ENCODE results near the gene STAT2. TPM values are rescaled to one million over a fixed set of nuclear protein-coding genes. Genes with fewer than 3 reads are reported as not detected.
A peak's percentile ranks its signal among the peaks of the same experiment; 100 is the strongest.
"Not testable (repeated sequence)": the region's sequence is repeated elsewhere in the genome, so short reads cannot be mapped to it uniquely, and the experiment has no call there.

The STAT2 gene
- total RNA-seq, 1 donor from 2014 or later = 188 TPM

DNA sequence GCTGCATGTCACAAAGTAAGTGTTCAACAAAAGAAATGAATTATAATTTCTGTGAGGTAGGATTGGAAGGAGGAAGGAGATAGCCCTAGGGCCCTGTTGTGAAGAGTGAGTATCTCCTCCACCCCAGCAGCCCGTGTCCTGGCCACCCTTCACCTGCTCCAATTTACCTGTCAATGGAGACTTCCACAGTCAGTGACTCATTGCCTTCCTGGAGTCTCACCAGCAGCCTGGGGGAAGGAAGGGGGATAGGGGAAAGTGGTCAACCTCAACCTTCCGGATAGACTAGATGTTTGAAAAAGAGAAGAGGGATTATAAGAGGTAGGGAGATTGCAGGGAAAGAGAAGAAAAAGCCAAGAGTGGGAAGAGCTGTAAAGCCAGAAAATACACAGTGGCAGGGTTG, 9.2 kb downstream of the STAT2 start:
- Mint-ChIP-seq H3K4me3 (no peak overlapping the region), H3K9me3 (no peaks in the 10 kb centered on the region), H3K36me3 (peaks cover 36% of the 10 kb centered on the region), H3K27me3 (ENCODE audit: low read depth) (no peaks in the 10 kb centered on the region), H3K27ac (no peak overlapping the region), H3K4me1 (no peaks in the 10 kb centered on the region)
- TF ChIP-seq CTCF (IDR thresholded peaks at IDR 0.05; ENCODE audit: unreplicated experiment) = no peak
- no peak for DNase-seq (ENCODE audit: low spot score in 2 of 2, unreplicated experiment in 2 of 2)

DNA sequence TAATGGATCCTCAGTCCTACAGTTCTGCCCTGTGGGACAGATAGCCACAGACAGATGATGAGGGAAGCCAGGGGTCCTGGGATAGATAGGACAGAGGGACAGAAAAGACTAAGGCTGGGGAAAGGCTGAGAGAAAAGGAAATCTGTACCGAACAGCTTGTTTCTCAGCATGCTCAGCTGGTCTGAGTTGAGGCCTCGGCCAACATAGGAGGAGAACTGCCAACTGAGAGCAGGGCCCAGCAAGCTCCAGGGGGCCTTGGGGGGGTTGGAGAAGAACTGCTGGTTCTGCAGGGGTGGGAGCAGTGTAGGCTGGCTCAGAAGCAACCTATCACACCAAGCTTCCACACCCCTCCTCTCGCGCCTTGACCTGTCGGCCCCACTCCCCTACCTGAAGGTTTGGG, 11.1 kb downstream of the STAT2 start:
- no peaks in the 10 kb centered on the region for H3K4me1 Mint-ChIP-seq
- H3K27ac Mint-ChIP-seq = no peak overlapping the region
- TF ChIP-seq CTCF (IDR thresholded peaks at IDR 0.05; ENCODE audit: unreplicated experiment) = no peak
- peaks cover 43% of the 10 kb centered on the region for H3K36me3 Mint-ChIP-seq
- H3K27me3 Mint-ChIP-seq (ENCODE audit: low read depth) = no peaks in the 10 kb centered on the region
- DNase-seq (ENCODE audit: low spot score in 2 of 2, unreplicated experiment in 2 of 2) = no peak
- no peaks in the 10 kb centered on the region for H3K9me3 Mint-ChIP-seq
- H3K4me3 Mint-ChIP-seq = no peak overlapping the region

DNA sequence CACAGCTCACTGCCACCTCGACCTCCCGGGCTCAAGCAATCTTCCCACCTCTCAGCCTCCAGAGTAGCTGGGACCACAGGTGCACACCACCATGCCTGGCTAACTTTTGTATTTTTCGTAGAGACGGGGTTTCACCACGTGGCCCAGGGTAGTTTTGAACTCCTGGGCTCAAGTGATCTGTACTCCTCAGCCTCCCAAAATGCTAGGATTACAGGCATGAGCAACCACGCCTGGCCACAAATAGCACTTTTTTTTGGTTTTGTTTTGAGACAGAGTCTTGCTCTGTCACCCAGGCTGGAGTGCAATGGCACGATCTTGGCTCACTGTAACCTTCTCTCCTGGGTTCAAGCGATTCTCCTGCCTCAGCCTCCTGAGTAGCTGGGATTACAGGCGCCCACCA, 12.7 kb downstream of the STAT2 start:
- H3K27me3 Mint-ChIP-seq (ENCODE audit: low read depth); H3K4me1 Mint-ChIP-seq; DNase-seq (ENCODE audit: low spot score in 2 of 2, unreplicated experiment in 2 of 2); H3K4me3 Mint-ChIP-seq; H3K9me3 Mint-ChIP-seq; H3K27ac Mint-ChIP-seq: not testable (repeated sequence)
- peaks cover 52% of the 10 kb centered on the region for H3K36me3 Mint-ChIP-seq

DNA sequence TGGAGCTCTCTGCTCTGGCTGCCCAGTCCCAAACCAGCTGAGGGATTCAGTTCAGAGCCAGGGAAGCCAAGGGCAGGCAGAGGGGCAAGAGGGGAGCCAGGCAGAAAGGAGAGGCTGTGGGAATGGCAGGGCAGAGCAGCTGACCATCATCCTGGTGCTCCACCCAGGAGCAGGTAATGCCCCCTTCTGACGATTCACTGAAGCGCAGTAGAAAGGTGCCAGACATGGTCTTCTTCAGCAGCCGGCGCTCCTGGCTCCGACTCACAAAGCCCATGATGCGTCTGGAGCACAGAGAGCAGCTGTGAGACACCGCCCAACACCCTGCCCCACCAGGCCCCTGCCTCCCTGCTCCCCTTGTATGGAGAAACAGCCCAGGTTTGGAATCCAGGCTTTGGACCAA, 13.2 kb downstream of the STAT2 start:
- Mint-ChIP-seq H3K27ac (no peak overlapping the region), H3K4me1 (no peaks in the 10 kb centered on the region), H3K4me3 (no peak overlapping the region), H3K9me3 (no peaks in the 10 kb centered on the region), H3K36me3 (peaks cover 52% of the 10 kb centered on the region), H3K27me3 (ENCODE audit: low read depth) (no peaks in the 10 kb centered on the region)
- no peak for TF ChIP-seq CTCF (IDR thresholded peaks at IDR 0.05; ENCODE audit: unreplicated experiment)
- no peak for DNase-seq (ENCODE audit: low spot score in 2 of 2, unreplicated experiment in 2 of 2)

DNA sequence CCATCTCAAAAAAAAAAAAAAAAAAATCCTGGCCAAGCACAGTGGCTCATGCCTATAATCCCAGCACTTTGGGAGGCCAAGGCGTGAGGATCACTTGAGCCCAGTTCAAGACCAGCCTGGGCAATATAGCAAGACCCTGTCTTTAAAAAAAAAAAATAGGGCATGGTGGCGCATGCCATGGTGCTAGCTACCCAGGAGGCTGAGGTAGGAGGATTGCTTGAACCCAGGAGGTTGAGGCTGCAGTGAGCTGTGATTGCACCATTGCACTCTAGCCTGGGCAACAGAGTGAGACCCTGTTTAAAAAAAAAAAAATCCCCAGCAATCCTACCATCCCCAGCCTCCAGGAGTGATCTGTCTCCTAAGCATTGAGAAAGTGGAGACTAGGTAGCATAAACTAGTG, 17.6 kb downstream of the STAT2 start:
- H3K4me3 Mint-ChIP-seq; DNase-seq (ENCODE audit: low spot score in 2 of 2, unreplicated experiment in 2 of 2); H3K27ac Mint-ChIP-seq; H3K27me3 Mint-ChIP-seq (ENCODE audit: low read depth); H3K9me3 Mint-ChIP-seq; H3K4me1 Mint-ChIP-seq: not testable (repeated sequence)
- peaks cover 29% of the 10 kb centered on the region for H3K36me3 Mint-ChIP-seq

DNA sequence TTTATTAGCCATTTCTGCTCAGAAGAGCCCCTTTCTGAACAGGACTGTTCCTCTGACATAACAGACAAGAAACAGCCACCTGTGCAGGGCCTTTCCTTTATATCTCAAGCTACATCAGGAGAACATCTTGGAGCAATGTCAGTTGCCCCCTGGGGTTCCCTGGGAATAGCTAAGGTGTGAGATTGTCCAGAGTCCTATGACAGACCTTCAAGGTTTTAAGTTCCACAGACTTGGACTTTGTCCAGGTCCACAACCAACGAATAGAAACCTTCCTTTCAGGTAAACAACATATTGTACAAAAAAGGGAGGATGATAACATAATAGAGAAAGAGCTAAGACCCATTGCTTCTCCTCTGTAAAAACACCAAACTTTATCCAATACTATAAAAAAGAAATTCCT, 18.3 kb downstream of the STAT2 start:
- DNase-seq (ENCODE audit: low spot score in 2 of 2, unreplicated experiment in 2 of 2) = no peak
- no peak for TF ChIP-seq CTCF (IDR thresholded peaks at IDR 0.05; ENCODE audit: unreplicated experiment)
- Mint-ChIP-seq H3K4me3 (no peak overlapping the region), H3K9me3 (no peaks in the 10 kb centered on the region), H3K4me1 (peaks cover 3% of the 10 kb centered on the region), H3K36me3 (peaks cover 26% of the 10 kb centered on the region), H3K27ac (peak overlapping the region; percentile 6), H3K27me3 (ENCODE audit: low read depth) (no peaks in the 10 kb centered on the region)

GRCh38 chr12:56339158-56339422, 20.8 kb downstream of the STAT2 start:
- H3K27ac Mint-ChIP-seq = peak overlapping the region; percentile 73
- no peaks in the 10 kb centered on the region for H3K9me3 Mint-ChIP-seq
- H3K4me1 Mint-ChIP-seq = peaks cover 6% of the 10 kb centered on the region
- H3K27me3 Mint-ChIP-seq (ENCODE audit: low read depth) = no peaks in the 10 kb centered on the region
- H3K4me3 Mint-ChIP-seq = no peak overlapping the region
- no peak for DNase-seq (ENCODE audit: low spot score in 2 of 2, unreplicated experiment in 2 of 2)
- peaks cover 13% of the 10 kb centered on the region for H3K36me3 Mint-ChIP-seq
- no peak for TF ChIP-seq CTCF (IDR thresholded peaks at IDR 0.05; ENCODE audit: unreplicated experiment)
